Thyroid gland (tissue), 4 donors: ENCODE data around the gene B4GALNT4. TPM values are rescaled to one million over a fixed set of nuclear protein-coding genes. Genes with fewer than 3 reads are reported as not detected.
"Not testable (repeated sequence)": the region's sequence is repeated elsewhere in the genome, so short reads cannot be mapped to it uniquely, and the experiment has no call there.

Experiments
- DNase-seq, 2 donors: peaks; one replicate each; pipeline ENCODE4 v3.0.0-alpha.2; 2019
- H3K27ac ChIP-seq, 3 donors: fragments of 200-600 bp; sonication (generic); 1 replicate in 2 of 3; 2 replicates in 1 of 3; pipeline ENCODE4 v1.5.1; 2016 to 2019; ENCODE audit warnings: mild to moderate bottlenecking in 1 of 3, moderate library complexity in 1 of 3
- H3K27me3 ChIP-seq: fragments of 200-600 bp; sonication (generic); one replicate; pipeline ENCODE4 v1.5.1; 2019
- H3K36me3 ChIP-seq, 2 donors: fragments of 200-600 bp; sonication (generic); one replicate each; pipeline ENCODE4 v1.5.1; 2016 to 2019
- H3K4me1 ChIP-seq, 2 donors: fragments of 200-600 bp; sonication (generic); one replicate each; pipeline ENCODE4 v1.5.1; 2017 to 2019
- H3K4me3 ChIP-seq, 3 donors: fragments of 200-600 bp; sonication (generic); replicated peaks in 1 of 3; 1 replicate in 2 of 3; 2 replicates in 1 of 3; pipeline ENCODE4 v1.5.1; 2016; ENCODE audit warnings: mild to moderate bottlenecking in 1 of 3
- H3K9me3 ChIP-seq: fragments of 200-600 bp; sonication (generic); one replicate; pipeline ENCODE4 v1.5.1; 2017
- POLR2A ChIP-seq, 2 donors: fragments of 450-650 bp; IDR thresholded peaks; one replicate each; pipeline ENCODE4 v1.6.1; 2017; ENCODE audit warnings: antibody characterized with exemption in 2 of 2, mild to moderate bottlenecking in 2 of 2, moderate library complexity in 1 of 2
- WGBS, 2 donors: methylation state at CpG; one replicate each; pipeline ENCODE4 v1.1.5; 2017; 5-methylcytosine and 5-hydroxymethylcytosine counted together
- intact Hi-C: fragments of 100-400 bp; cut with DNase I; formaldehyde crosslinking; loops from one replicate; pipeline ENCODE4 v1.15.1; 2023
- total RNA-seq, 4 donors: library from RNA; depleted of rRNA; stranded (reverse); fragments of >200 nt; gene quantifications; one replicate each; pipeline ENCODE4 v1.2.3, GENCODE V29; 2016
- TF ChIP-seq, protein P1 (sequence below), 6 experiments: fragments of 200-600 bp in 3 of 6; fragments of 450-650 bp in 3 of 6; sonication (generic) in 3 of 6; IDR thresholded peaks; one replicate each; pipeline ENCODE4 v1.5.1; 2016 to 2019; ENCODE audit warnings: antibody characterized with exemption in 6 of 6, mild to moderate bottlenecking in 2 of 6, inconsistent platforms in 1 of 6, moderate library complexity in 1 of 6

B4GALNT4 gene
- total RNA-seq, 4 donors from 2014 or later, result 0.98 to 1.2 TPM; not detected in 2

DNA sequence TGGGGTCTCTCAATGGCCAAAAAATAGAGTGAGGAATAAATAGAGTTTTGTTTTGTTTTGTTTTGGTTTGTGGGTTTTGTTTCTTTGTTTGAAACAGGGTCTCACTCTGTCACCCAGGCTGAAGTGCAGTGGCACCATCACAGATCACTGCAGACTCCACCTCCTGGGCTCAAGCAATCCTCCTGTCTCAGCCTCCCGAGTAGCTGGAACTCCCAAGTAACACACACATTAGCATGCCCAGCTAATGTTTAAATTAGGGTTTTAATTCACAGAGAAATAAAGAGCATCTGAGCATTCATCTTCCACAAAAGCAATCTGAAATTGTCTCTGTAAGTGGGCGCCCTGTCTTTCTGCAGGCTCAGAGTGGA lies 39.4 kb upstream of the B4GALNT4 start:
- H3K27me3 ChIP-seq, result no peaks in the 10 kb centered on the region
- no peaks in the 10 kb centered on the region for H3K9me3 ChIP-seq
- H3K4me3 ChIP-seq, result no peak overlapping the region
- H3K27ac ChIP-seq, result no peak overlapping the region
- H3K36me3 ChIP-seq, result no peaks in the 10 kb centered on the region
- no peak for DNase-seq
- intact Hi-C loops, result no loop called here
- TF ChIP-seq, protein P1, sequence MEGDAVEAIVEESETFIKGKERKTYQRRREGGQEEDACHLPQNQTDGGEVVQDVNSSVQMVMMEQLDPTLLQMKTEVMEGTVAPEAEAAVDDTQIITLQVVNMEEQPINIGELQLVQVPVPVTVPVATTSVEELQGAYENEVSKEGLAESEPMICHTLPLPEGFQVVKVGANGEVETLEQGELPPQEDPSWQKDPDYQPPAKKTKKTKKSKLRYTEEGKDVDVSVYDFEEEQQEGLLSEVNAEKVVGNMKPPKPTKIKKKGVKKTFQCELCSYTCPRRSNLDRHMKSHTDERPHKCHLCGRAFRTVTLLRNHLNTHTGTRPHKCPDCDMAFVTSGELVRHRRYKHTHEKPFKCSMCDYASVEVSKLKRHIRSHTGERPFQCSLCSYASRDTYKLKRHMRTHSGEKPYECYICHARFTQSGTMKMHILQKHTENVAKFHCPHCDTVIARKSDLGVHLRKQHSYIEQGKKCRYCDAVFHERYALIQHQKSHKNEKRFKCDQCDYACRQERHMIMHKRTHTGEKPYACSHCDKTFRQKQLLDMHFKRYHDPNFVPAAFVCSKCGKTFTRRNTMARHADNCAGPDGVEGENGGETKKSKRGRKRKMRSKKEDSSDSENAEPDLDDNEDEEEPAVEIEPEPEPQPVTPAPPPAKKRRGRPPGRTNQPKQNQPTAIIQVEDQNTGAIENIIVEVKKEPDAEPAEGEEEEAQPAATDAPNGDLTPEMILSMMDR (IDR thresholded peaks at IDR 0.05), result no peak
- TF ChIP-seq POLR2A (IDR thresholded peaks at IDR 0.05), result no peak
- peaks cover 20 to 28% of the 10 kb centered on the region in 2 donors for H3K4me1 ChIP-seq
- WGBS, 2 donors, result 94 to 95% methylated on average over 2 of the region's 2 CpGs

DNA sequence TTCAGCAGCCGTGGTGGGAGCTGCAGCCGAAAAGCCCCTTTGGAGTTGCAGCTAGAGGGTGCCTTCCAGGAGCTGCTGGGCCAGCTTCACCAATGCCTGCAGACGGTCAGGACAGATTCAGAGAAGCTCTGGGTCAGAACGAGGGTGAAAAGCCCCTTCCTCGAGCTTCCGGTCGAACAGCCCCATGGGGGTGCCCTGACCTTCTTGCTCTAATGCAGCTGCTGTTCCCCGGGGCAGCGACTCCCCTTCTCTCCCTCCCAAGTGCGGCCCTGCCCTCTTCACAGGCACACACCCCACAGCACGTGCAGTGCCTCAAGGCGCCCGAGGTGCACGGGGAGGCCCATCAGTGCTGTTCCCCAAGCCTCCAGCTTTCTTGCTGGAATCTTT lies 39.0 kb upstream of the B4GALNT4 start:
- no peak for DNase-seq
- no peaks in the 10 kb centered on the region for H3K27me3 ChIP-seq
- H3K4me3 ChIP-seq, result no peak overlapping the region
- no peaks in the 10 kb centered on the region for H3K36me3 ChIP-seq
- peaks cover 20 to 28% of the 10 kb centered on the region in 2 donors for H3K4me1 ChIP-seq
- WGBS, 2 donors, result 84 to 88% methylated on average over 14 of the region's 14 CpGs
- H3K27ac ChIP-seq, result no peak overlapping the region
- intact Hi-C loops, result no loop called here
- no peaks in the 10 kb centered on the region for H3K9me3 ChIP-seq
- no peak for TF ChIP-seq POLR2A (IDR thresholded peaks at IDR 0.05)
- TF ChIP-seq, protein P1 (IDR thresholded peaks at IDR 0.05), result no peak

DNA sequence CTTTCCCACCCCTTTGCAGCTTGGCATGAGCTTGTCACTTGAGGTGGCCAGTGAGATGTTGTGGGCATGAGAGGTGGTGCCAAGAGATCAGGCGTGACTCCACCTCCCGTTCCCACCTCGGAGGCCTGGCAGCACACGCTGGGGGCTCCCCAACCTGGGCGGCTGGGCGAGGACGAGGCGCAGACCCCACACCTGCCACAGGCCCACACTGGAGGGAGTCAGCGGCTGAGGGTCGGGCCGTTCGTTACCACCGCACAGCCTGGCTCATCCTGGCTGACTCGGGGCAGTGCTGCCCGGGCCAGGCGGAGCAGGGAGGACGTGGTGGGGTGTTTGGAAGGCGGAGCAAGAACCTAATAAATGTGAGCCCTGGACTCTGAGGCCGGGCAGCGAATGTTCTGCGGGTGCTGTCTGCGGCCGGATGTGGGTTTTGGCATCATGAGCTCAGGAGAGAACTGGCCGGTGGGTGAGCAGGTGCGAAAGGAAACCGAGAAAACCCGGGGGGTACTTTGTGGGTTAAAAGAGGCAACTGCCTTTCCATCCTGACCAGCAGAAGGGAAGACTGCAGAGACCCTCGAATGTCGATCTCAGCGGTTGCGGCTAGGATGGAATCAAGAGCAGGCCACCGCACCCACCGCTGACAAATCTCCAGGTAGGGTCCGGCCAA lies 38.5 kb upstream of the B4GALNT4 start:
- TF ChIP-seq POLR2A (IDR thresholded peaks at IDR 0.05), result no peak
- H3K4me3 ChIP-seq, result no peak overlapping the region
- H3K9me3 ChIP-seq, result no peaks in the 10 kb centered on the region
- H3K27ac ChIP-seq, result no peak overlapping the region
- DNase-seq, result no peak
- intact Hi-C loops, result no loop called here
- no peaks in the 10 kb centered on the region for H3K36me3 ChIP-seq
- H3K4me1 ChIP-seq, result peaks cover 16 to 29% of the 10 kb centered on the region in 2 donors
- H3K27me3 ChIP-seq, result no peaks in the 10 kb centered on the region
- 86 to 92% methylated on average over 17 to 27 of the region's 34 CpGs for WGBS, 2 donors

DNA sequence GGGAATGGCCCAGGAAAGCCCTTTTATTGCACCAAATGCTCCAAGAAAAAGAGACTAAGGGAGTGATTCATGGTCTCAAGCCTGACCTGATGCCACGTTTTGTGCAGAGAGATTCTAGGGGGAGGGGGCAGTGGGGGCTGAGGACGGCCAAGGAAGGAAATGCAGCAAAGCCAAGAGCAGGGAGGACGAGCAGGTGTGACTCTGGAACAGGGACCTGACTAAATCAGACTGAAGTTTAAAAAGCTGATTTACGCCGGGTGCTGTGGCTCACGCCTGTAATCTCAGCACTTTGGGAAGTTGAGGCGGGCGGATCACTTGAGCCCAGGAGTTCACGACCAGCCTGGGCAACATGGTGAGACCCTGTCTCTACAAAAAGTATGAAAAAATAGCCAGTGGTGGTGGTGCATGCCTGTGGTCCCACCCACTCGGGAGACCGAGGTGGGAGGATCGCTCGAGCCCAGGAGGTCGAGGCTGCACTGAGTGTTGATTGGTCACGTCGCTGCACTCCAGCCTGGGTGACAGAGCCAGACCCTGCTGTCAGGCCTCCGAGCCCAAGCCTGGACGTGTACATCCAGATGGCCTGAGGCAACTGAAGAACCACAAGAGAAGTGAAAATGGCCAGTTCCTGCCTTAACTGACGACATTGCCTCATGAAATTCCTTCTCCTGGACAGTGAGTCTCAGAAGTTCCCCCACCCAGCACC lies 37.8 kb upstream of the B4GALNT4 start:
- Histone ChIP-seq H3K4me3 (no peak overlapping the region), H3K27me3 (no peaks in the 10 kb centered on the region), H3K9me3 (no peaks in the 10 kb centered on the region), H3K36me3 (no peaks in the 10 kb centered on the region), H3K27ac (no peak overlapping the region), H3K4me1 (peaks cover 9 to 26% of the 10 kb centered on the region in 2 donors)
- no peak for DNase-seq
- no peak for TF ChIP-seq POLR2A (IDR thresholded peaks at IDR 0.05)
- TF ChIP-seq, protein P1 (IDR thresholded peaks at IDR 0.05), result no peak
- WGBS, 2 donors, result 92 to 95% methylated on average over 19 of the region's 19 CpGs
- intact Hi-C loops, result no loop called here

DNA sequence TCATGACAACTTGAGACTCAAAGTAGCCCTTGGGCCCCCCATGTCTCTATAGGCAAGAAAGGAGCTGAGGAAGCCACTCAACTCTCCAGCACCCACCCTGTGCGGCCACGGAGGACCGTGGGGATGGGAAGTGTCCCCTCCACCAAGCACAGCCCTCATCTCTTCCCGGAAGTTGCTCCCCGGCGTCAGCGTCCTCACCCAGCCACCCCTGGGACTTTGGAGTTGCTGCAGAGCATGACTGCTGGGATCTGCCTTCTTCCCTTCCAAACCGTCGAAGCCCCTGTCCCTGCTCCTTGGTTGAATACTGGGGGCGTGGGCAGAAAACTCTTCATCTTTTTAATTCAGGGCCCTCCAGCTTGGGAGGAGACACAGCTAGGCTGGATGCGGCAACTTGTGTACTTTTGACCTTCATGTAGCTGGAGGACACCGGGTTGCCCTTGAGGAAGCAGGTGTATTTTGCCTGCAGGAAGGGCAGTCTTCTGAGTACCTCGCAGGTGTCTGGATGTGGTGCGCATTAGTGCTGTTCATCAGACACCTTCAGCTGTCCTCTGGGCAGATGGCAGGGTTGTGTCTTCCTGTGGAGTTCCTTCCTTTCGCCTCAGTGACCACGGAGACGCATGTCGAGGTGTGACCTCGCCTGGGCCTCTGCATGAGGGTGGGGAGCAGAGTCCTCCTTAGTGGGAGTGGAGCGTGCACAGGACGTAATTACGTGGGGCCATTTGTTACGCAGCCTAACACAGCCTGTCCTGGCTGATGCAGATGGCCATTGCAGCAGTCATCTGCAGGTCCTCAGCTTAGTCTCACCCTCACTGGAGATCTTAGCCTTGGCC lies 36.4 kb upstream of the B4GALNT4 start:
- no peak overlapping the region for H3K27ac ChIP-seq
- TF ChIP-seq, protein P1 (IDR thresholded peaks at IDR 0.05), result no peak
- TF ChIP-seq POLR2A (IDR thresholded peaks at IDR 0.05), result no peak
- WGBS, 2 donors, result 90 to 91% methylated on average over 23 of the region's 23 CpGs

DNA sequence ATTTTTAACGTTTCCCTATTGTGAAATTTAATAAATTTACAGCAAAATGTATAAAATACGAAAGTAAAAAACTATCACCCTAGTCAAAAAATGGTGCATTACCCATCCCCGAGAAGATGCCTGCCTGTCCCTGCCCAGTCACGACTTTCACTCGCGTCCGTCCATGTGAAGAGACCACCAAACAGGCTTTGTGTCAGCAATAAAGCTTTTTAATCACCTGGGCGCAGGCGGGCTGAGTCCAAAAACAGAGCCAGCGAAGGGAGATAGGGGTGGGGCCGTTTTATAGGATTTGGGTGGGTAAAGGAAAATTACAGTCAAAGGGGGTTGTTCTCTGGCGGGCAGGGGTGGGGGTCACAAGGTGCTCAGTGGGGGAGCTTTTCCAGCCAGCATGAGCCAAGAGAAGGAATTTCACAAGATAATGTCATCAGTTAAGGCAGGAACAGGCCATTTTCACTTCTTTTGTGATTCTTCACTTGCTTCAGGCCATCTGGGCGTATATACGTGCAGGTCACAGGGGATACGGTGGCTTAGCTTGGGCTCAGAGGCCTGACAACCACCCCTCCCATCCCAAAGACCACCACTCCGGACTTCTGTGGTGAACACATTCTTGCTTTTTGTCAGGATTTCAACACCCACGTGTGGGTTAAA lies 35.6 kb upstream of the B4GALNT4 start:
- WGBS, 2 donors, result 86 to 89% methylated on average over 17 of the region's 17 CpGs
- H3K4me1 ChIP-seq, result peaks cover 0 to 11% of the 10 kb centered on the region in 2 donors
- intact Hi-C loops, H3K27ac ChIP-seq, H3K9me3 ChIP-seq, H3K4me3 ChIP-seq, H3K36me3 ChIP-seq, DNase-seq, H3K27me3 ChIP-seq: not testable (repeated sequence)

More for the DNA sequence above, 36.4 kb upstream of the B4GALNT4 start:
- Histone ChIP-seq H3K4me1 (peaks cover 0 to 13% of the 10 kb centered on the region in 2 donors), H3K4me3 (no peak overlapping the region), H3K36me3 (no peaks in the 10 kb centered on the region), H3K27me3 (no peaks in the 10 kb centered on the region), H3K9me3 (no peaks in the 10 kb centered on the region)
- intact Hi-C loops, result no loop called here
- DNase-seq, result no peak
